AG10803 (cell line): ENCODE results near the gene SMAD7.

Experiments used
- DNase-seq: peaks from one replicate; pipeline ENCODE4 v3.0.0; 2010; ENCODE audit warnings: low read depth
- H3K4me3 ChIP-seq: 2 replicates; pipeline ENCODE4 v1.5.1; 2011; ENCODE audit warnings: mild to moderate bottlenecking, low read length, control low read depth
- CTCF ChIP-seq: conservative IDR thresholded peaks from 2 replicates; pipeline ENCODE4 v1.5.1; 2011; ENCODE audit warnings: mild to moderate bottlenecking, low read length, control low read depth, inconsistent platforms

Gene SMAD7

GRCh38 chr18:48948112-48949049 is 2.4 kb downstream of the SMAD7 start:
- DNase-seq, result no peak
- H3K4me3 ChIP-seq, result peak overlapping the region; percentile 76
- TF ChIP-seq CTCF, result no peak; the same call in 1 of the 2 replicates

- no peak for DNase-seq
- peak overlapping the region; percentile 76 for H3K4me3 ChIP-seq
- TF ChIP-seq CTCF, result no peak
These were observed 3.2 kb downstream of the SMAD7 start for GRCh38 chr18:48947560-48947959.

GRCh38 chr18:48947092-48947491 is 3.7 kb downstream of the SMAD7 start:
- peak overlapping the region; percentile 76 for H3K4me3 ChIP-seq
- no peak for TF ChIP-seq CTCF

GRCh38 chr18:48946329-48946835 is 4.4 kb downstream of the SMAD7 start:
- no peak for TF ChIP-seq CTCF
- peak; percentile 87 for DNase-seq
- H3K4me3 ChIP-seq, result peak overlapping the region; percentile 76

More at GRCh38 chr18:48947092-48947491, 3.7 kb downstream of the SMAD7 start:
- no peak for DNase-seq

- DNase-seq, result no peak
- TF ChIP-seq CTCF, result no peak
- no peak overlapping the region; the same call in 1 of the 2 replicates for H3K4me3 ChIP-seq
These were observed 4.9 kb downstream of the SMAD7 start for GRCh38 chr18:48945953-48946217.

- H3K4me3 ChIP-seq, result no peak overlapping the region
- no peak for TF ChIP-seq CTCF
- DNase-seq, result no peak
These were observed 6.1 kb downstream of the SMAD7 start for GRCh38 chr18:48944634-48945033.
